Stimulated activated naive CD8-positive, alpha-beta T cell treated with anti-CD3 and anti-CD28 coated beads, Interleukin-15, amount 100 ng/mL, for 72 hours (primary cell): ENCODE results near the gene FSCB.

Source experiments
- ATAC-seq: fragments of 150-1000 bp; cut with Tn5 transposase; 2 replicates; pipeline ENCODE4 v1.10.0; 2021; ENCODE audit warnings: mild to moderate bottlenecking, moderate library complexity
- DNase-seq, 2 donors: peaks; one replicate each; pipeline ENCODE4 v3.0.0; 2021 to 2022
- H3K27ac Mint-ChIP-seq, 2 donors: one replicate each; pipeline ENCODE4 v1.8.0; 2022; ENCODE audit warnings: mild to moderate bottlenecking in 2 of 2, mixed read lengths in 2 of 2, moderate library complexity in 2 of 2
- H3K27me3 Mint-ChIP-seq: one replicate; pipeline ENCODE4 v1.8.0; 2022; ENCODE audit warnings: mixed read lengths
- H3K4me1 Mint-ChIP-seq: one replicate; pipeline ENCODE4 v1.8.0; 2022; ENCODE audit warnings: mild to moderate bottlenecking, mixed read lengths
- H3K4me3 Mint-ChIP-seq, 2 donors: one replicate each; pipeline ENCODE4 v1.8.0; 2022; ENCODE audit warnings: mild to moderate bottlenecking in 2 of 2, mixed read lengths in 2 of 2, moderate library complexity in 1 of 2
- H3K9me3 Mint-ChIP-seq, 2 donors: one replicate each; pipeline ENCODE4 v1.8.0; 2022; ENCODE audit warnings: mixed read lengths in 2 of 2

FSCB gene

DNA sequence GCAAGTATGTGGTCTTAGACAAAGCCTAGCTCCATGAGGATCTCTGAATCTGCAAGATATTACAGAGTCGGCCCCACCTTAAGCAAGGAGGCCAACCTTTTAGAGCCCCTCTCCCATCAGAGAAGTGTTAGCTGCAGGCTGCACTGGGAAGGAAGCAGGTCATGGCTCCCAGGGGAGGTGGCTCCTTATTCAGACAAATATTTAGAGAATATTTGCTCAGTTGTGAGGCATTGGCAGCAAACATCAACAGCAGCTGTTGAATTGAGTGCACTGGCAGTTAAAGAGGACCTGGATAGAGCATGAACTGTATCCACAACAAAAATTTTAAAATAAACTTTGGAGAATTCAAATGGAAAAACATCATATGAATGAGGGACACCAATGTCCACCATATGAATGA lies 44.7 kb downstream of the FSCB start:
- ATAC-seq, result no peak
- H3K27me3 Mint-ChIP-seq, result no peaks in the 10 kb centered on the region
- H3K9me3 Mint-ChIP-seq, result peaks cover 4 to 6% of the 10 kb centered on the region in 2 donors
- no peaks in the 10 kb centered on the region for H3K4me1 Mint-ChIP-seq
- H3K4me3 Mint-ChIP-seq, result no peak overlapping the region
- H3K27ac Mint-ChIP-seq, result no peak overlapping the region
- no peak for DNase-seq

DNA sequence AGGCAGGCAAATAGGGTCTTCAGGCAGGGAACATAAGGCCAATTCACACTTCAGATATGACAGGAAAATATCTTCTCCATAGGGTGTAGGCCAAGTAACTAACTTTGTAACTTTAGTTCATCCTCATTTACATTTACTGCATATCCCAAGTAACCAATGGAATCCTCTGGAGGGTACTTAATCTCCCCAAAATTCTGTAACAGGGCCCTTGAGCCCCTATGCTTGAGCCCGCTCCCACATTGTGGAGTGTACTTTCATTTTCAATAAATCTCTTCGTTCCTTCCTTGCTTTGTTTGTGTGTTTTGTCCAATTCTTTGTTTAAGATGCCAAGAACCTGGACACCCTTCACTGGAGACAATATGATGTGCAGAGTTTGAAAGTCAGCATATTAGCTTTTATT lies 45.3 kb downstream of the FSCB start:
- H3K27ac Mint-ChIP-seq, result no peak overlapping the region
- H3K4me3 Mint-ChIP-seq, result no peak overlapping the region
- no peaks in the 10 kb centered on the region for H3K4me1 Mint-ChIP-seq
- DNase-seq (no peak), ATAC-seq (no peak)
- peaks cover 4 to 6% of the 10 kb centered on the region in 2 donors for H3K9me3 Mint-ChIP-seq
- no peaks in the 10 kb centered on the region for H3K27me3 Mint-ChIP-seq
